Muscle layer of duodenum (tissue), 2 donors: ENCODE results near the gene ATG2A.

Experiments
- H3K27ac ChIP-seq: one replicate; pipeline ENCODE4 v1.7.0; 2013; ENCODE audit warnings: mild to moderate bottlenecking, low read length
- H3K27me3 ChIP-seq: one replicate; pipeline ENCODE4 v1.7.0; 2013; ENCODE audit warnings: low read depth, mild to moderate bottlenecking, control low read depth, low read length
- H3K36me3 ChIP-seq, 2 donors: one replicate each; pipeline ENCODE4 v1.7.0; 2013; ENCODE audit warnings: low read length in 2 of 2, control low read depth in 1 of 2, mild to moderate bottlenecking in 1 of 2; ENCODE audit not compliant: insufficient read depth in 2 of 2, control insufficient read depth in 1 of 2
- H3K4me1 ChIP-seq, 2 donors: one replicate each; pipeline ENCODE4 v1.7.0; 2013; ENCODE audit warnings: low read length in 2 of 2, mild to moderate bottlenecking in 2 of 2, control low read depth in 1 of 2, moderate library complexity in 1 of 2; ENCODE audit not compliant: insufficient read depth in 2 of 2, control insufficient read depth in 1 of 2
- H3K4me3 ChIP-seq, 2 donors: one replicate each; pipeline ENCODE4 v1.7.0; 2013; ENCODE audit warnings: low read length in 2 of 2, low read depth in 1 of 2, mild to moderate bottlenecking in 1 of 2
- H3K9me3 ChIP-seq, 2 donors: one replicate each; pipeline ENCODE4 v1.7.0; 2013; ENCODE audit warnings: low read length in 2 of 2, control low read depth in 1 of 2, mild to moderate bottlenecking in 1 of 2; ENCODE audit not compliant: control insufficient read depth in 1 of 2
- donor health status: healthy.

The ATG2A gene

DNA sequence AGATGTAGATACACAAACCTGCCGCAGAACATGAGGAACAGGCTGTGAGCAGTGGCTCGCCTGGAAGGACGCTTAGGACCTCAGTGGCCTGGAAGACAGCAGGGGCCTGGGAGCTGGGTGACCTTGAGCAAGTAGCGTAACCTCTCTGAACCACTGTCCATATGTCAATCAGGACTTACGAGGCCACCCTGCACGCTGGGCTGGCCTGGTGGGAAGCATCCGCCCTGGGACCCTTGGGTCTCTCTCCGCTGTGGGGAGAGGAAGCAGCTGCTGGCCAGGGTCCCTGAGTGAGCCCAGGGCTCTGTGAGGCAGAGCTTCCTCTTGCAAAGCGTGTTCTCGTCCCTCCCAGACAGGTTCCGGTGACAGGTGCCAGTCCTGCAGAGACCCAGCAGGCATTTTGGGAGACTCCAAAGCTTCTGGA, 24.6 kb downstream of the ATG2A start:
- Histone ChIP-seq H3K27ac (peak overlapping the region; percentile 83), H3K4me3 (peak overlapping the region in 1 of 2 donors; percentile 59)

DNA sequence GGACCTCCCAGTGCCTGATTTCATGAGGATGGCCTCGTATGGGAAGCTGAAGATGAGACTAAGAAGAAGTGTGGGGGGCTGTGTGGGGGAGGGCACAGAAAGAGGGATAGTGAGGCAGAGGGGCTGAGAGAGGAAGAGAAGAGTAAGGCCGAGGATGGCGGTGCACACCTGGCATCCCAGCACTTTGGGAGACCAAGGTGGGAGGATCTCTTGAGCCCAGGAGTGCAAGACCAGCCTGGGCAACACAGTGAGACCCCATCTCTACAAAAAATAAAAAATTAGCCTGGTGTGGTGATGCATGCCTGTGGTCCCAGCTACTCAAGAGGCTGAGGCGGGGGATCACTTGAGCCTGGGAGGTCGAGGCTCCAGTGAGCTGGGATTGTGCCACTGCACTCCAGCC, 25.1 kb downstream of the ATG2A start:
- Histone ChIP-seq H3K4me3 (peak overlapping the region in 1 of 2 donors; percentile 59), H3K4me1 (peaks cover 0 to 11% of the 10 kb centered on the region in 2 donors), H3K9me3 (no peaks in the 10 kb centered on the region), H3K27me3 (no peaks in the 10 kb centered on the region), H3K27ac (peak overlapping the region; percentile 83), H3K36me3 (peaks cover 0 to 24% of the 10 kb centered on the region in 2 donors)

More for the DNA sequence above, 24.6 kb downstream of the ATG2A start:
- peaks cover 0 to 29% of the 10 kb centered on the region in 2 donors for H3K36me3 ChIP-seq
- no peaks in the 10 kb centered on the region for H3K27me3 ChIP-seq
- H3K4me1 ChIP-seq = peaks cover 0 to 11% of the 10 kb centered on the region in 2 donors
- no peaks in the 10 kb centered on the region for H3K9me3 ChIP-seq

DNA sequence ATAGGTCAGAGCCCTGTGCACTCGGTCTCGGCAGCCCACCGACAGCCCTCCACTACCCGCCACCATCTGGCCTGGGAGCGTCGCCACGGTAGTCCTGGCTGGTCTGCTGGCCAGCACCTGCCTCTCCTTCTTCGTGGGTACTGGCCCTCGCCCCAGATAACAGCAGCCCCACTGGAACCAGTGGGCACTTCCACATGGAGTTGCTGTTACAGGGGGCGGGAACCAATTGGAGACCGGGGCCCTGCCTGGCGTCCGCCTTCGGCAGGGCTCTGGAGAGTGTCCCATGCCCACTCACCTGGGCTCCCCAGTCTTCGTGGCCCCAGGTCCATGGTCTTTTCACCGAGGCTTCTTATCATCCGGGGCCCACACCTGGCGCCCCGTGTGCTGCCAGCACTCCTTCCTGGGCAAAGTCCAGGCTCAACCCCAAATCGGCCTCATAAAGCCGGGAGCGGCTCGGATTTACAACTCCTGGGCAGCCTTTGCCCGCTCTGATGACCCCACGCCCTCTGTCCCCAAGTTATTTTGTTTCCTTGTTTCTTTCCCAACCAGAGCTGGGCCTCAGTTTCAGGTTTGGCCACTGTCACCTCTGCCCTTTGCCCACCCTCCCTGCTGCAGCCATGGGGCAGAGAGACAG, 25.7 kb downstream of the ATG2A start:
- Histone ChIP-seq H3K36me3 (peaks cover 0 to 18% of the 10 kb centered on the region in 2 donors), H3K4me3 (peak overlapping the region in 1 of 2 donors; percentile 59), H3K27me3 (no peaks in the 10 kb centered on the region), H3K27ac (peak overlapping the region; percentile 83), H3K4me1 (peaks cover 0 to 11% of the 10 kb centered on the region in 2 donors), H3K9me3 (no peaks in the 10 kb centered on the region)

DNA sequence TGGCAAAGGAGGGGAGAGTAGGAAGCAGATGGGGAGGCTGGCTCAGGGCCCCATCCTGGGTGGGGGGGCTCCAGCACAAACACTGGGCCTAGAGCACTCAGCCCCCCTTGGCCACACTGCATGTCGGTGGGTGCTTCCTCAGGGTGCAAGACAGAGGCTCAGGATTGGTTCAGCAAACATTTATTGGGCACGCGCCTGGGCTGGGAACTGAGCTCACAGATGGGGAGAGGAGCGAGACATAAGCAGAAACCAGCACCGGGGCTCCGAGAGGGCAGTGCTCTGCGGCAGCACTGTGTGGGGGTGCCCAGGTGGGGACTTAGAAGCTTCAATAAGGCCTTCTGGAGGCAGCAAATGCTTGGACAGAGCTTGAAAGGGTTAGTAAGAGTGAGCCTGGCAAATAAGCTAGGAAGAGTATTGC, 26.5 kb downstream of the ATG2A start:
- H3K9me3 ChIP-seq = no peaks in the 10 kb centered on the region
- H3K36me3 ChIP-seq = peaks cover 0 to 10% of the 10 kb centered on the region in 2 donors
- peaks cover 0 to 11% of the 10 kb centered on the region in 2 donors for H3K4me1 ChIP-seq
- no peaks in the 10 kb centered on the region for H3K27me3 ChIP-seq
- peak overlapping the region; percentile 80 for H3K27ac ChIP-seq
- H3K4me3 ChIP-seq = peak overlapping the region in 1 of 2 donors; percentile 53

DNA sequence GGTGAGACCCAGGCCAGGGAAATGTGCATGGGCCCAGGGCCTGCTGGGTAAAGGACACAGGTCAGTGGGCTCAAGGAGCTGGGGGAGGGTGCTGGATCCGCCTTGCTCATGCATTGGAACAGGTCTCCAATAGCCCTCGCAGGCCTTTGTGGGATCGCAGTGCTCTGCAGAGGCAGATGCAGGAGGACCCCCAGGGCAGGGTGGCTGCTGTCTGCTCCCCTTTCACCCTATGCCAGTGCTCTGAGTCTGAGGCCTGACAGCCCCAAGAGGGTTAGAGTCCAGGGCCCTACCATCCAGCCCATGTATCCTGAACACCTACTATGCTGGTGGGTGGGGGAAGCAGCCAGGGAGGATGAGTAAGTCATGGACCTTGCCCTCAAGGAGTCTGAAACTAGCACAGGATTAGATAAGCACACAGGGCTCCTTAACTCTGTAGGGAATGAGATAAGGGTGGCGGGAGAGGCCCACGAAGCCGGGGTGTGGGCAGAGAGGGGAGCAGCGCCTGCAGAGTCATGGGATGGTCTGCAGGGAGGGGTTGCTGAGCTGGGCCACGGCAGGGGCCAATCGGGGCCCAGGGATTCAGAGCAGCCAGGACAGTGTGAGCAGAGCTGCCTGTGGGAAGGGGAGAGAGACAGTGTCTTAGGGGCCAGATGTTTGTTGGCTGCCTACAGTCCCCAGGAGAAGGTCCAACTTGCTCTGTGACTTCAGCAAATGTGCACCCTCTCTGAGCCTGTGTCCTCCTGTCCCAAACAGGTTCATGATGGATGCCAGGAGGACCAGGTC, 28.1 kb downstream of the ATG2A start:
- Histone ChIP-seq H3K36me3 (no peaks in the 10 kb centered on the region), H3K27ac (peak overlapping the region; percentile 53), H3K27me3 (no peaks in the 10 kb centered on the region), H3K4me3 (no peak overlapping the region), H3K9me3 (no peaks in the 10 kb centered on the region), H3K4me1 (peaks cover 0 to 11% of the 10 kb centered on the region in 2 donors)

DNA sequence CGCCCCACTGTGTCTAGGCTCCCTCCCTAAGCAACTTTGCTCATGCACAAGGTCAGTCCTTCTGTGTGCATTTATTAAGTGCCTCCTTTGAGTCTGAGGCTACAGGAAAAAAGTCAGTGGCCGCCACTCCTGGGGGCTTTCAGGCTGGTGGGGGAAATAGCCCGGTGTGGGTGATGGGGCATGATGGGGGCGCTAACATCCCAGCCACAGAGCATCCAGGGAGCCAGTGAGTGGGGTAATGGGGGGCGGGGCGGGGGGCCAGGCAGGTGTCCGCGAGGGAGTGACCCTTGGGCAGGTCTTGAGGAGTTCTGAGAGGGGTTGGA, 28.6 kb downstream of the ATG2A start:
- H3K9me3 ChIP-seq = no peaks in the 10 kb centered on the region
- peak overlapping the region; percentile 30 for H3K27ac ChIP-seq
- peak overlapping the region; percentile 21 to 54 for H3K4me3 ChIP-seq
- no peaks in the 10 kb centered on the region for H3K36me3 ChIP-seq
- peaks cover 0 to 11% of the 10 kb centered on the region in 2 donors for H3K4me1 ChIP-seq
- no peaks in the 10 kb centered on the region for H3K27me3 ChIP-seq

DNA sequence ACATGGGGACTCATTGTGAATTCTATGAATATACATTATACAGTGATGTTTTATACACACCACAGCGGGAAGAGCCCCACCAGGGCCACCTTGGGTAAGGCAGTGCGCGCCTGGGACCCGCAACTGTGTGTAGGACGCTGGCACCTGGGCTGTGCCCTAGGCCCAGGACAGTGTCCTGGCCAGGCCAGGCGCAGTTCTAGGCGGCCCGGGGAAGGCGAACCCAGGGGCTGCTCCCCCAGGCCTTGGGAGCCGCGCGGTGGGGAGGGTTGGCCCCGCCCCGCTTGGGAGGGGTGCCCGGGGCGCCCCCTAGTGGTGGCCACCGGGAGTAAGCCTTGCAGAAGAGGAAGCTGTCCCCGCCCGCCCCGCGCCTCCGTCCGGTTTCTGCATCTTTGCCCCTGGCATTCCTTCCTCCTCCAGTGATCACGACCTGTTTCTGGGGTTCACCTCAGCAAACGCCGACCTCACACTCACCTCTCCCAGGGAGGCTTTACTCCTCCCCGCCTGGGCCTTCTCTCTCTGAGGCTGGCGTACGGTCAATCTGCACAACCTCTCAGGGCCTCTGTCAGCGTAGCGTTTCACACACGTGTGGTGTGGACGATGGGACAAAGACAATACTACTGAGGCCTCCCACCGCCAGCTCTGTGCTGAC, 29.1 kb downstream of the ATG2A start:
- Histone ChIP-seq H3K9me3 (no peaks in the 10 kb centered on the region), H3K27ac (peak overlapping the region; percentile 32), H3K36me3 (no peaks in the 10 kb centered on the region), H3K4me3 (peak overlapping the region; percentile 21 to 54), H3K4me1 (peaks cover 0 to 11% of the 10 kb centered on the region in 2 donors), H3K27me3 (no peaks in the 10 kb centered on the region)

DNA sequence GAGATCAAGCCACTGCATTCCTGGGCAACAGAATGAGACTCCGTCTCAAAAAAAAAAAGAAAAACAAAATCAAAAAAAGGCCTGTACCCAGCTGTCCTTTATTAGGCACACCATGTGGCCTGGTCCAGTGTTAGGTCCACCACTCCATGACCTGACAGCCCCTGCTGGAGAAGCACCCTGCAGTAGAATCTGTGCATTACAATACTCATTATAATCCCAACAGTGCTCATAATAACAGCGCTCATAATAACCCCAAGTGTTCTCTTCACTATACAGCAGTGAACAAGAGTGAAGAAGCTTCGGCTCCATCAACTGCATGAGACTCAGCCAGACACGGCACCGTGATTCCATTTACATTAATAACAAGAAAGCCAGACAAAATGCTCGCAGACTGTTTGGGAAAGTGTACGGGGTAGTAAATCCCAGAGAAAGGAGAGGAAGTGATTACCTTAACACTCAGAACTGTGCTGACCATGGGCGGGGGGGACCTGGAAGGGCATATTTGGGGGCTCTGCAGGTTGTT, 29.7 kb downstream of the ATG2A start:
- Histone ChIP-seq H3K27me3 (no peaks in the 10 kb centered on the region), H3K9me3 (no peaks in the 10 kb centered on the region), H3K4me1 (peaks cover 0 to 11% of the 10 kb centered on the region in 2 donors), H3K27ac (peak overlapping the region; percentile 32), H3K36me3 (no peaks in the 10 kb centered on the region), H3K4me3 (peak overlapping the region in 1 of 2 donors; percentile 54)

DNA sequence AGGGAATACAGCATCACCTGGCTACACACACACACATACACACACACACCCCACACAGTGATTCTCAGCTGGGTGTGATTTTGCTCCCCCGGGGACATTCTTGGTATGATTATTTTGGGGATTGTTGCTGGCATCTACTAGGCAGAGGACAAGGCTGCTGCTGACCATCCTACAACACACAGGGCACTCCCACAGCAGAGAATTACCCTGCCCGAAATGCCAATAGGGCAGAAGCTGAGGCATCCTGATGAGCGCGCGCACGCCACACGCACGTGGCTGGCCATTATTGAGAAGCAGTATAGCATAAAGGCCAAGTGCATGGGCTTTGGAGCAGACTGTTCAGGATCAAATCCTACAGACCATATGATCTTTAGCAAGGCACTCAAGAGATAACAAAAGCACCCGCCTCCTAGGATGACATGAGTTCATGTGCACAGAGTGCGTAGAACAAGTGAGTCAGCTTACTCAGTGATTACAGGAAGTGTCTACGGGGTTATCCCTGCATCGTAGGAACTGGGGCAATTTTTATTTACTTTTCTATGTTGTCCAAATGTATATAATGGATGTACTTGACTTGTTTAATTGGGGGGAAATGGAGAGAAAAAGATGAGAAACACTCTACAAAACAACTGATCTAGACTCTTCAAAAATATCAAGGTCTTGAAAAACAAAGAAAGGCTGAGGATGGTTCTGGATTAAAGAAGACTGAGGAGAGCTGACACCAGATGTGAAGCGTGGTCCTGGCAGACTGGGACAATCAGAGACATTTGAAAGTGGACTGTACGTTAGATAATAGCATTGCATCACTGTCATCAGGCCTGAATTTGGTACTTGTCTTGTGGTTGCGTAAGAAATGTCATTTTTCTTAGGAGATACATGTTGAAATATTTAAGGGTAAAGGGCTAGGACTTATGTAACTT, 31.4 kb downstream of the ATG2A start:
- H3K4me3 ChIP-seq = no peak overlapping the region
- no peaks in the 10 kb centered on the region for H3K9me3 ChIP-seq
- peaks cover 0 to 14% of the 10 kb centered on the region in 2 donors for H3K4me1 ChIP-seq
- H3K27me3 ChIP-seq = no peaks in the 10 kb centered on the region
- peak overlapping the region; percentile 46 for H3K27ac ChIP-seq
- no peaks in the 10 kb centered on the region for H3K36me3 ChIP-seq

DNA sequence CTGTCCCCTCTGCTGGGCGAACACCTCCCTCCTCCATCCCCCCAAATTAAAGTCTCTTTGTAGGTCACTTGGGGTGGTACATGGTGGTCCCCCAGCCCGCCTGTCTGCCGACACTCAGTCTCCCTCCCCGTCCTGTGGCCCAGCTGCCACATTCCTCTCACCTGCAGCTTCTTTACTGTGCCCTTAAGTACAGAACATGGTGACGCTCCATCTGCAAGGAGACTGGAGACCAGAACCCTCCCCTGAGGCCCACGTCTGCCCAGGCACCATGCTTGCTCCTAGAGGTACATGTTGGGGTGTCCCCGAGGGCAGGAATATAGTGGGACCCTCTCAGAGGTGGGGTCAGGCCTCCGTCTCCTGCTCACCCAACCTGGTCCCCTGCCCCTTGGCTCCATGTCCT, 33.0 kb downstream of the ATG2A start:
- Histone ChIP-seq H3K27ac (no peak overlapping the region), H3K27me3 (no peaks in the 10 kb centered on the region), H3K4me1 (peaks cover 0 to 30% of the 10 kb centered on the region in 2 donors), H3K4me3 (no peak overlapping the region), H3K9me3 (no peaks in the 10 kb centered on the region), H3K36me3 (no peaks in the 10 kb centered on the region)
